HepG2 (cell line): ENCODE results near the gene TPRN. TPM values are rescaled to one million over a fixed set of nuclear protein-coding genes. Genes with fewer than 3 reads are reported as not detected.

Source experiments
- AGO1 ChIP-seq: fragments of 200-400 bp; formaldehyde crosslinking; IDR thresholded peaks from 2 replicates; pipeline ENCODE4 v1.6.1; 2017; ENCODE audit warnings: mild to moderate bottlenecking, low read depth, low read length, moderate library complexity; ENCODE audit not compliant: poor library complexity, severe bottlenecking
- ATF2 ChIP-seq: sonication (generic); formaldehyde crosslinking; IDR thresholded peaks from 2 replicates; pipeline ENCODE4 v1.4.0; 2020; ENCODE audit warnings: missing genetic modification reagents
- ATF7-NPFF ChIP-seq: sonication (generic); formaldehyde crosslinking; IDR thresholded peaks from 2 replicates; pipeline ENCODE4 v1.8.1; 2023; ENCODE audit warnings: mild to moderate bottlenecking, low read depth, missing genetic modification reagents, moderate library complexity
- ATRX ChIP-seq: sonication (generic); formaldehyde crosslinking; IDR thresholded peaks from 2 replicates; pipeline ENCODE4 v1.4.0; 2020; ENCODE audit warnings: missing genetic modification reagents, borderline replicate concordance
- E2F1 ChIP-seq: sonication (generic); formaldehyde crosslinking; IDR thresholded peaks from 2 replicates; pipeline ENCODE4 v1.5.0; 2020; ENCODE audit warnings: missing genetic modification reagents
- ETS1 ChIP-seq: sonication (generic); formaldehyde crosslinking; IDR thresholded peaks from 2 replicates; pipeline ENCODE4 v1.4.0; 2020; ENCODE audit warnings: missing genetic modification reagents
- FOXK1 ChIP-seq: sonication (generic); formaldehyde crosslinking; IDR thresholded peaks from 2 replicates; pipeline ENCODE4 v1.4.0; 2020; ENCODE audit warnings: low read depth, missing genetic modification reagents, borderline replicate concordance
- GLI4 ChIP-seq: sonication (generic); formaldehyde crosslinking; IDR thresholded peaks from 2 replicates; pipeline ENCODE4 v1.5.1; 2020; ENCODE audit warnings: missing genetic modification reagents, mild to moderate bottlenecking, moderate library complexity, borderline replicate concordance
- HBP1 ChIP-seq: IDR thresholded peaks from 2 replicates; pipeline ENCODE4 v1.6.1; 2016; ENCODE audit warnings: low read depth, control low read depth
- MZF1 ChIP-seq: sonication (generic); formaldehyde crosslinking; IDR thresholded peaks from 2 replicates; pipeline ENCODE4 v1.8.1; 2023; ENCODE audit warnings: mild to moderate bottlenecking, missing genetic modification reagents, borderline replicate concordance
- RBAK ChIP-seq: sonication (generic); formaldehyde crosslinking; IDR thresholded peaks from 2 replicates; pipeline ENCODE4 v1.5.1; 2020; ENCODE audit warnings: mild to moderate bottlenecking, missing genetic modification reagents
- SNRNP70 ChIP-seq: fragments of 200-400 bp; formaldehyde crosslinking; IDR thresholded peaks from 2 replicates; pipeline ENCODE4 v1.6.1; 2017; ENCODE audit warnings: mild to moderate bottlenecking, low read depth, low read length, moderate library complexity
- TRIM22 ChIP-seq: fragments of 450-650 bp; IDR thresholded peaks from 2 replicates; pipeline ENCODE4 v1.6.1; 2017
- U2AF2 ChIP-seq: fragments of 200-400 bp; formaldehyde crosslinking; IDR thresholded peaks from 2 replicates; pipeline ENCODE4 v1.6.1; 2017; ENCODE audit warnings: low read depth, mild to moderate bottlenecking, low read length
- YEATS2 ChIP-seq: sonication (generic); formaldehyde crosslinking; IDR thresholded peaks from 2 replicates; pipeline ENCODE4 v1.4.0; 2020; ENCODE audit warnings: missing genetic modification reagents, borderline replicate concordance
- ZNF354B ChIP-seq: sonication (generic); formaldehyde crosslinking; IDR thresholded peaks from 2 replicates; pipeline ENCODE4 v1.8.0; 2022; ENCODE audit warnings: mild to moderate bottlenecking, missing genetic modification reagents
- ZNF512 ChIP-seq: sonication (generic); formaldehyde crosslinking; IDR thresholded peaks from 2 replicates; pipeline ENCODE4 v1.4.0; 2020; ENCODE audit warnings: mild to moderate bottlenecking, missing genetic modification reagents
- ZNF530 ChIP-seq: sonication (generic); formaldehyde crosslinking; IDR thresholded peaks from 2 replicates; pipeline ENCODE4 v1.5.0; 2020; ENCODE audit warnings: low read depth, mild to moderate bottlenecking, missing genetic modification reagents
- ZNF543 ChIP-seq: sonication (generic); formaldehyde crosslinking; IDR thresholded peaks from 2 replicates; pipeline ENCODE4 v1.4.0; 2020; ENCODE audit warnings: mild to moderate bottlenecking, missing genetic modification reagents
- ZNF790 ChIP-seq: sonication (generic); formaldehyde crosslinking; IDR thresholded peaks from 2 replicates; pipeline ENCODE4 v1.8.0; 2022; ENCODE audit warnings: missing genetic modification reagents, mild to moderate bottlenecking, borderline replicate concordance
- ZNF841 ChIP-seq: sonication (generic); formaldehyde crosslinking; IDR thresholded peaks from 2 replicates; pipeline ENCODE4 v1.8.1; 2023; ENCODE audit warnings: missing genetic modification reagents, borderline replicate concordance
- ZZZ3 ChIP-seq: sonication (generic); formaldehyde crosslinking; IDR thresholded peaks from 2 replicates; pipeline ENCODE4 v1.4.0; 2020; ENCODE audit warnings: missing genetic modification reagents, mild to moderate bottlenecking, borderline replicate concordance
- polyA plus RNA-seq, 8 experiments: library from polyadenylated mRNA; depleted of rRNA in 3 of 8; stranded (reverse) in 7 of 8; unstranded in 1 of 8; fragments of >200 nt; fragmentation: Illumina TruSeq in 4 of 8; extraction: Trizol in 4 of 8; gene quantifications; 2 replicates each; pipeline versions ENCODE4 v1.2.1 to v1.2.3, GENCODE V29; 2011 to 2016; ENCODE audit warnings: low read depth in 4 of 8, missing spikeins in 1 of 8, mixed read lengths in 1 of 8; ENCODE audit not compliant: insufficient read depth in 1 of 8
- total RNA-seq, 5 experiments: library from RNA; depleted of rRNA; stranded (reverse); fragments of >200 nt; fragmentation: Illumina TruSeq; extraction: Trizol; gene quantifications; 2 replicates each; pipeline ENCODE4 v1.2.3, GENCODE V29; 2016; ENCODE audit warnings: low read depth in 1 of 5

Gene TPRN
- total and polyA plus RNA-seq, 2 of the 13 experiments (the other 11 are each of a cell fraction or from before 2014, with no cell fraction given) = 10.1 to 19.2 TPM

GRCh38 chr9:137240318-137240840 is 39.8 kb upstream of the TPRN start (continued):
- TF ChIP-seq E2F1 (CRISPR knock-in tag) (no peak), ZNF543 (CRISPR knock-in tag) (peak; percentile 92; the same call in 1 of the 2 replicates), ATF7-NPFF (CRISPR knock-in tag) (peak; percentile 89), FOXK1 (no peak), ETS1 (CRISPR knock-in tag) (peak; percentile 91), ZZZ3 (peak; percentile 63), MZF1 (CRISPR knock-in tag) (no peak), SNRNP70 (no peak), GLI4 (CRISPR knock-in tag) (peak; percentile 58; the same call in 1 of the 2 replicates), TRIM22 (no peak), ZNF512 (CRISPR knock-in tag) (no peak), ATF2 (0 out of 2 replicates have a peak, but pooled peaks have one; percentile 51), U2AF2 (no peak), ZNF530 (CRISPR knock-in tag) (no peak), ZNF354B (CRISPR knock-in tag) (no peak), YEATS2 (CRISPR knock-in tag) (no peak; the same call in 1 of the 2 replicates), HBP1 (CRISPR knock-in tag) (no peak), ZNF841 (CRISPR knock-in tag) (no peak; the same call in 1 of the 2 replicates), ZNF790 (CRISPR knock-in tag) (peak; percentile 93; the same call in 1 of the 2 replicates), RBAK (CRISPR knock-in tag) (no peak), ATRX (no peak), AGO1 (no peak)
